NCI-H1092 treated with DMSO at 0.1 percent for 48 hours (cell line): ENCODE measurements around the gene YKT6.

Experiments
- DNase-seq: peaks from one replicate; lab custom pipeline; 2025; lab: John Stamatoyannopoulos, UW

YKT6 gene

DNA sequence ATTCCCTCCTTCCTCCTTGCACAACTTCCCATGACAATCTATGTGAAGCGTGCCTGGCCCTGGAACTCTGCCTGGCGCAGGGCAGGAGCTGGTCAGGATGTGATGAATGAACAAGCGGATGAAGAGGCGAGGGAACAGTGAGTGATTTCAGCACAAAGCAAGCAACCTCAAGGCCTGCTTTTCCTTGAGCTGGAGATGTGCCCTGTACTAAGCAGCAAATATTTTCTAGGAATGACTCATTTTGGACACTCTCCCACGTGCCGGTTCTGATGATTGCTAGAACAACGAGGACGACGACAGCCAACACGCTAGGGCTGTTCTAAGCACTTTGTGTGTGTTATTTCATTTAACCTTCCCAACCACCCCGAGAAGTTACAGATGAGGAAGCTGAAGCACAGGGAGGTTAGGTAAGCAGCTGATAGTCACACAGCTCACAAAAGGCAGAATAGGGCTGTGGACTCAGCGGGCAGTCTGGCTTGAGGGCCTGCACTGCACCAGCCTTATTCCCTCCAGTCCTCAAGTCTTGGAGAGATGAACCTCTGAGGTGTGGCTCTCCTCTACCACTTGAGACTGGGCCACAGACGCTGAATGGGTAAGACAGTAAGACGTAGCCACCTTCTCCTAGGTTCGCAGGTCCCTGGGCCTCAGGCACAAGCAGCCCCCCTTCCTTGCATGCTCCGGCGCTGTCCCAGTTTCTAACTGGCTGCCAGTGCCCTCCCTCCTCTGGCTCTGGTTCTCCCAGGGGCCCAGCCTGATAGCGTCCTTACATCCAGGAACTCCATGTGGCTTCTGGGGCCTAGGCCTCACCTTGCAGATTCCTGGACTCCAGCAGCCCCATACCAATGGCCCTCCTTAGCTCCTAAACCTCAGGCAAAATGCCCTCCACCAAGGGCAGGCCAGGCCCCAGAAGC lies 59.0 kb downstream of the YKT6 start:
- no peak for DNase-seq

DNA sequence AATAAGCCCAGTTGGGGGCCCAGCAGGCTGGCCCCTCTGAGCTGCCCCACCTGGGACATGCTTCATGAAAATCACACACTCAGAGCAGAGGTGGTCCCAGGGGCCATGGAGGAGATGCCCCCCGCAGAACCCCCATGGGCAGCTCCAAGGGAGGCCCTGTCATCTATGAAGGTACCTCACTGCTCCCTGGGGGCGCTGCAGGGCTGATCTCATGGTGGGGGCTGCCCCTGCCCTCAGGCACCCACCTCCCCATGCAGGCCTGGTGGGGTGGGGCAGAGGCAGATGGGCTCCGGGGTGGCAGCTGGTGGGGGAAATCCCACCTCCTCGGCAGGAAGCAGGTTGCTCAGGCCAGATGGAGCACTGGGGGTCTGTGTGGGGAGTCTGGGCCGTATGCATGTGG lies 60.5 kb downstream of the YKT6 start:
- no peak for DNase-seq

DNA sequence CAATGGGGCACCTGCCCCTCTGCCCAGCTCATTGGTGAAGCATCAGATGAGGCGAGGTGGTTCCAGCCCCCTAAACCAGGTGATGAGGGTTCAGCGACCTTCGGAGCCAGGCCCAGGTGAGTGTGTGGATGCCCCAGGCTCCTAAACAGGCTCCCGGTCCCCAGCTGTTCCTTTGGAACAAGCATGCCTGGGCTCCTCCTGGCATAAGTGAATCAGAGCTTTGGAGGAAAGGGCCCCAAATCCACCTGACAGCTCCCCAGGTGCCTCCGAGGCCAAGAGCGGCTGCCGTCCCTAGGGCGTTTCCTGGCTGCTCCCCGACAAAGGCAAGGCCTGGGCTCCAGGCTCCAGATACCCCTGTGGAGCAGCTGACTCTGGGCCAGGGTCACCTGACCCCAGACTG lies 61.3 kb downstream of the YKT6 start:
- no peak for DNase-seq

DNA sequence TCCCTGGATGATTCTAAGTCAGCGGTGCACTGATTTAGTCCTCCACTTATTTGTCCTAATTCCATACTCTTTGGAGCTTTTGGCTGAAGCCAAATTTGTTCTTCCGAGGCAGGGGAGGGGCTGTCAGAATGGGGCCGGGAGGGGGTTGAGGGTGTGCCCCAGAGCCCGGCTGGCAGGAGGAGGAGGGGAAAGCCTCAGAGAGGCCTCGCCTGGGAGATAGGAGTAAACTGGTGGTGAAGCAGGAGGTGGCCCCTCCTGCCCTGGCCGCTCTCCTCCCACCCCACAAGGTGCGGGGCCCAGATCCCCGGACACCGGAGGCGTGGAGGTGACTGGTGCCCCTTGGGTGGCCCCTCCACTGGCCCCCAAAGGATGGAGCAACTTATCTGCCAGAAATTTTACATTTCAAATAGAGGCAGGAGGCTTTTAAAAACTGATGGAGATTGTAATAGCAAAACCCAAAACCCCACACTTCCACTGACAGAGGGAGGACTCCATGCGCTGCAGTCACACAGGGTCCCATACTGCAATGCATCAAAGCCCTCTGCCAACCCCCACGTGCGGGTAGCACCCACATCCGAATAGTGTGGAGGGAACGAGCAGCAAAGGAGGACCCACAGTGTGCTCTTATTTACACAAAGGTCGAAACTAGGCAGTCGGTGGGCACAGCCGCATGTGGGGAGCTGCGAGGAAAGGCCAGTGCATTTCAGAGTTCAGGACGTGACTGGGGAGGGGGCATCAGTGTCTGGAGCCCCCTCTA lies 62.7 kb downstream of the YKT6 start:
- no peak for DNase-seq
